ENCODE results near the gene FOXB1.

DNA sequence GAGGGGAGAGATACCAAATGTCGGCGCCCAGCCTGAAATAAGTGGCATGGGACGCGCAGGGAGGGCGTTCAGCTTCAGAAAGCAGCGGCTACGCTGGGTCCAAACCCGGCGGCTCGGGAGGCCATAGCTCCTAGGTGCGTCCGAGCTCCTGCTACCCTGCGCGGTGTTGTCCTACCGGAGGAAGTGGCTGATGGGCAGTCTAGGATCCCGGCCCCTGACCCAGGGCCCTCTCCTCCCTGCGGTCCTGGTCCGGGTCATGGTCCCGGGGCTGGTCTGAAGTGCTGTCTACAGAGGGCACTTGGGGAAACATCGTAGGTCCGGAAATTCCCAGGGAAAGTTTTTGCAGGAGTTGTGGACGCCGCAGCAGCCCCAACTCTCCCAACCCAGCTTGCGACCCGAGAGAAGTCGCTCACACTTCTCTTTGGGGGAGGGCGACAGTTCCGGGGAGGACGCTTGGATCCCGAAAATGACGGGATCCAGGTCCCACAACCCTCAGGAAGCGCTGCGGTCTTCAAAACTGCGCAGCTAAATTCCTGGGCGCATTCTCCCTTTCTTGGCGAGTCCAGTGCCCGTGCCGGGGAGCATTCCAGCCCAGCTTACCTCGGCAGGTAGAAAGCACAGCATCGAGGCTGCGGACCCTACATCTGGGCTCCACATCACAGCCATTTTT lies 9.1 kb upstream of the FOXB1 start:
- TF ChIP-seq, protein P1, sequence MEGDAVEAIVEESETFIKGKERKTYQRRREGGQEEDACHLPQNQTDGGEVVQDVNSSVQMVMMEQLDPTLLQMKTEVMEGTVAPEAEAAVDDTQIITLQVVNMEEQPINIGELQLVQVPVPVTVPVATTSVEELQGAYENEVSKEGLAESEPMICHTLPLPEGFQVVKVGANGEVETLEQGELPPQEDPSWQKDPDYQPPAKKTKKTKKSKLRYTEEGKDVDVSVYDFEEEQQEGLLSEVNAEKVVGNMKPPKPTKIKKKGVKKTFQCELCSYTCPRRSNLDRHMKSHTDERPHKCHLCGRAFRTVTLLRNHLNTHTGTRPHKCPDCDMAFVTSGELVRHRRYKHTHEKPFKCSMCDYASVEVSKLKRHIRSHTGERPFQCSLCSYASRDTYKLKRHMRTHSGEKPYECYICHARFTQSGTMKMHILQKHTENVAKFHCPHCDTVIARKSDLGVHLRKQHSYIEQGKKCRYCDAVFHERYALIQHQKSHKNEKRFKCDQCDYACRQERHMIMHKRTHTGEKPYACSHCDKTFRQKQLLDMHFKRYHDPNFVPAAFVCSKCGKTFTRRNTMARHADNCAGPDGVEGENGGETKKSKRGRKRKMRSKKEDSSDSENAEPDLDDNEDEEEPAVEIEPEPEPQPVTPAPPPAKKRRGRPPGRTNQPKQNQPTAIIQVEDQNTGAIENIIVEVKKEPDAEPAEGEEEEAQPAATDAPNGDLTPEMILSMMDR (IDR thresholded peaks at IDR 0.05): no peak
- no peak for TF ChIP-seq POLR2A (IDR thresholded peaks at IDR 0.05)
- no peak for TF ChIP-seq POLR2AphosphoS5 (IDR thresholded peaks at IDR 0.05)
